T-cell (primary cell): ENCODE results near the gene FBXO22. TPM values are rescaled to one million over a fixed set of nuclear protein-coding genes. Genes with fewer than 3 reads are reported as not detected.
"Not testable (repeated sequence)": the region's sequence is repeated elsewhere in the genome, so short reads cannot be mapped to it uniquely, and the experiment has no call there.

ENCODE experiments used
- ATAC-seq, 4 experiments: fragments of 200-7000 bp in 3 of 4; fragments of 150-1000 bp in 1 of 4; cut with Tn5 transposase; replicated peaks in 1 of 4; 1 replicate in 3 of 4; 2 replicates in 1 of 4; pipeline ENCODE4 v1.10.0; 2021; ENCODE audit warnings: moderate library complexity in 3 of 4, mild to moderate bottlenecking in 2 of 4, moderate number of reproducible peaks in 1 of 4
- CTCF ChIA-PET, 2 donors: fragments of 300-600 bp; sonication (Branson Sonifier 250); formaldehyde crosslinking; loops; one replicate each; lab custom pipeline; 2022; ENCODE audit warnings: antibody characterized with exemption in 2 of 2; lab: Charles Lee
- POLR2A ChIA-PET, 2 donors: fragments of 300-600 bp; sonication (Branson Sonifier 250); formaldehyde crosslinking; loops; one replicate each; lab custom pipeline; 2022; ENCODE audit warnings: antibody characterized with exemption in 2 of 2; lab: Charles Lee
- DNase-seq, 35 experiments: peaks; one replicate each; pipeline versions ENCODE4 v3.0.0 to v3.0.0-alpha.2; 2013 to 2023
- H3K27ac ChIP-seq: one replicate; pipeline ENCODE4 v1.5.1; 2013; ENCODE audit warnings: low read length
- H3K27me3 ChIP-seq, 2 experiments: replicated peaks in 1 of 2; 1 replicate in 1 of 2; 2 replicates in 1 of 2; pipeline versions ENCODE4 v1.6.1 to v1.7.0; 2013; ENCODE audit warnings: low read length in 1 of 2, mixed read lengths in 1 of 2; ENCODE audit not compliant: control insufficient read depth in 2 of 2, insufficient read depth in 2 of 2; ENCODE audit errors: extremely low read depth in 1 of 2
- H3K36me3 ChIP-seq, 2 donors: 1 replicate in 1 of 2; 2 replicates in 1 of 2; pipeline versions ENCODE4 v1.6.1 to v1.7.0; 2013; ENCODE audit warnings: low read length in 1 of 2; ENCODE audit not compliant: control insufficient read depth in 2 of 2, insufficient read depth in 1 of 2; ENCODE audit errors: extremely low read depth in 1 of 2
- H3K4me1 ChIP-seq, 2 experiments: 1 replicate in 1 of 2; 2 replicates in 1 of 2; pipeline versions ENCODE4 v1.6.1 to v1.7.0; 2013; ENCODE audit warnings: low read length in 2 of 2, mixed read lengths in 1 of 2; ENCODE audit not compliant: insufficient read depth in 2 of 2, control insufficient read depth in 1 of 2; ENCODE audit errors: extremely low read depth in 1 of 2
- H3K4me3 ChIP-seq, 2 donors: 1 replicate in 1 of 2; 2 replicates in 1 of 2; pipeline versions ENCODE4 v1.5.1 to v1.7.0; 2013; ENCODE audit warnings: mild to moderate bottlenecking in 2 of 2, low read length in 1 of 2, moderate library complexity in 1 of 2; ENCODE audit not compliant: control insufficient read depth in 1 of 2; ENCODE audit errors: extremely low read depth in 1 of 2
- H3K9me3 ChIP-seq: 2 replicates; pipeline ENCODE4 v1.7.0; 2013
- H3K27ac Mint-ChIP-seq, 2 donors: one replicate each; pipeline ENCODE4 v1.8.0; 2020 to 2021; ENCODE audit warnings: mild to moderate bottlenecking in 2 of 2, mixed read lengths in 2 of 2
- H3K27me3 Mint-ChIP-seq, 2 donors: one replicate each; pipeline ENCODE4 v1.8.0; 2021 to 2022; ENCODE audit warnings: mixed read lengths in 2 of 2
- H3K36me3 Mint-ChIP-seq: one replicate; pipeline ENCODE4 v1.8.0; 2021; ENCODE audit warnings: mixed read lengths
- H3K4me1 Mint-ChIP-seq, 3 donors: one replicate each; pipeline ENCODE4 v1.8.0; 2020 to 2022; ENCODE audit warnings: mixed read lengths in 3 of 3, mild to moderate bottlenecking in 1 of 3
- H3K4me3 Mint-ChIP-seq, 3 donors: one replicate each; pipeline ENCODE4 v1.8.0; 2020 to 2022; ENCODE audit warnings: mild to moderate bottlenecking in 3 of 3, mixed read lengths in 3 of 3, moderate library complexity in 3 of 3
- H3K9me3 Mint-ChIP-seq, 3 donors: one replicate each; pipeline ENCODE4 v1.8.0; 2020 to 2022; ENCODE audit warnings: mixed read lengths in 3 of 3
- WGBS: methylation state at CpG from one replicate; pipeline ENCODE4 v1.1.5; 2013; ENCODE audit warnings: missing lambda C conversion rate; ENCODE audit not compliant: insufficient coverage; 5-methylcytosine and 5-hydroxymethylcytosine counted together
- total RNA-seq, 35 experiments: library from RNA in 6 of 35; stranded (reverse) in 6 of 35; fragments of 120-200 nt in 1 of 35; gene quantifications; one replicate each; pipeline versions ENCODE4 v1.2.1 to v1.2.4 and lab custom pipeline; 2013 to 2026

The FBXO22 gene
- total RNA-seq, 5 donors from 2014 or later (not counting 1 experiment from before 2014, with no cell fraction given): 9.9 to 26.1 (median 23.7) TPM

- H3K36me3 ChIP-seq: peaks cover 0 to 26% of the 10 kb centered on the region in 2 donors
- H3K4me3 Mint-ChIP-seq, H3K4me3 ChIP-seq, POLR2A ChIA-PET, H3K27ac ChIP-seq, CTCF ChIA-PET, DNase-seq, H3K4me1 ChIP-seq, H3K9me3 ChIP-seq, H3K27me3 Mint-ChIP-seq, H3K9me3 Mint-ChIP-seq, H3K27me3 ChIP-seq, ATAC-seq, H3K27ac Mint-ChIP-seq: not testable (repeated sequence)
- H3K4me1 Mint-ChIP-seq: peaks cover 37 to 48% (median 38%) of the 10 kb centered on the region in 3 donors
- H3K36me3 Mint-ChIP-seq: peaks cover 47% of the 10 kb centered on the region
- WGBS: no CpG with 5 or more reads among the region's 1 CpG
Observed at GRCh38 chr15:75866045-75866444, 37.6 kb upstream of the FBXO22 start.

GRCh38 chr15:75866916-75867315, 36.8 kb upstream of the FBXO22 start:
- Mint-ChIP-seq H3K36me3 (peaks cover 43% of the 10 kb centered on the region), H3K4me3 (no peak overlapping the region), H3K27ac (no peak overlapping the region), H3K4me1 (peaks cover 38 to 45% (median 41%) of the 10 kb centered on the region in 3 donors), H3K27me3 (no peaks in the 10 kb centered on the region), H3K9me3 (no peaks in the 10 kb centered on the region)
- ChIA-PET POLR2A (interaction anchor here in 1 of 2 donors (0.6 kb wide), 1 partner anchor 18 kb away, joined by 3 read pairs; no protein-coding TSS in a partner anchor), CTCF (no interaction called here)
- H3K4me3 ChIP-seq: no peak overlapping the region
- ATAC-seq (no peak), DNase-seq (no peak)
- no peaks in the 10 kb centered on the region for H3K27me3 ChIP-seq
- no peak overlapping the region for H3K27ac ChIP-seq
- H3K9me3 ChIP-seq: no peaks in the 10 kb centered on the region
- H3K36me3 ChIP-seq: peaks cover 0 to 23% of the 10 kb centered on the region in 2 donors
- H3K4me1 ChIP-seq: peaks cover 0 to 5% of the 10 kb centered on the region in 2 experiments

GRCh38 chr15:75867449-75867848, 36.2 kb upstream of the FBXO22 start:
- no peak overlapping the region for H3K4me3 Mint-ChIP-seq

GRCh38 chr15:75868019-75868418, 35.7 kb upstream of the FBXO22 start:
- Histone ChIP-seq H3K4me1 (peaks cover 0 to 5% of the 10 kb centered on the region in 2 experiments), H3K36me3 (peaks cover 0 to 23% of the 10 kb centered on the region in 2 donors), H3K9me3 (no peaks in the 10 kb centered on the region), H3K4me3 (no peak overlapping the region), H3K27ac (no peak overlapping the region), H3K27me3 (no peaks in the 10 kb centered on the region)
- ChIA-PET CTCF (no interaction called here), POLR2A (no interaction called here)
- Mint-ChIP-seq H3K27ac (no peak overlapping the region), H3K4me3 (no peak overlapping the region), H3K36me3 (peaks cover 39% of the 10 kb centered on the region), H3K4me1 (peaks cover 36 to 42% (median 41%) of the 10 kb centered on the region in 3 donors), H3K9me3 (no peaks in the 10 kb centered on the region), H3K27me3 (no peaks in the 10 kb centered on the region)
- DNase-seq: no peak
- no CpG with 5 or more reads among the region's 3 CpGs for WGBS
- ATAC-seq: no peak

More at GRCh38 chr15:75867449-75867848, 36.2 kb upstream of the FBXO22 start:
- Mint-ChIP-seq H3K27ac (no peak overlapping the region), H3K4me1 (peaks cover 39 to 45% (median 45%) of the 10 kb centered on the region in 3 donors), H3K36me3 (peaks cover 42% of the 10 kb centered on the region), H3K27me3 (no peaks in the 10 kb centered on the region), H3K9me3 (no peaks in the 10 kb centered on the region)
- no peak for ATAC-seq
- no peak overlapping the region for H3K4me3 ChIP-seq
- ChIA-PET POLR2A (interaction anchor here in 1 of 2 donors (0.6 kb wide), 1 partner anchor 19 kb away, joined by 3 read pairs; no protein-coding TSS in a partner anchor), CTCF (no interaction called here)
- H3K36me3 ChIP-seq: peaks cover 0 to 23% of the 10 kb centered on the region in 2 donors
- WGBS: 79% methylated on average over 2 of the region's 4 CpGs
- no peak for DNase-seq
- H3K4me1 ChIP-seq: peaks cover 0 to 5% of the 10 kb centered on the region in 2 experiments
- no peaks in the 10 kb centered on the region for H3K27me3 ChIP-seq
- no peaks in the 10 kb centered on the region for H3K9me3 ChIP-seq
- H3K27ac ChIP-seq: no peak overlapping the region

GRCh38 chr15:75869446-75869845, 34.2 kb upstream of the FBXO22 start:
- POLR2A ChIA-PET: no interaction called here
- H3K27ac Mint-ChIP-seq: no peak overlapping the region
- peaks cover 44% of the 10 kb centered on the region for H3K36me3 Mint-ChIP-seq
- no peaks in the 10 kb centered on the region for H3K9me3 ChIP-seq
- H3K36me3 ChIP-seq: peaks cover 0 to 30% of the 10 kb centered on the region in 2 donors
- no peak overlapping the region for H3K27ac ChIP-seq
- peaks cover 27 to 41% (median 29%) of the 10 kb centered on the region in 3 donors for H3K4me1 Mint-ChIP-seq
- ATAC-seq: no peak
- CTCF ChIA-PET: interaction anchor here in 1 of 2 donors (0.5 kb wide), 1 partner anchor 131 kb away, joined by 3 read pairs; no protein-coding TSS in a partner anchor
- H3K4me3 ChIP-seq: no peak overlapping the region
- H3K4me3 Mint-ChIP-seq: no peak overlapping the region
- H3K27me3 Mint-ChIP-seq: no peaks in the 10 kb centered on the region
- DNase-seq: no peak
- H3K27me3 ChIP-seq: no peaks in the 10 kb centered on the region
- no peaks in the 10 kb centered on the region for H3K9me3 Mint-ChIP-seq
- H3K4me1 ChIP-seq: peaks cover 0 to 2% of the 10 kb centered on the region in 2 experiments

- H3K4me3 Mint-ChIP-seq, H3K4me3 ChIP-seq, H3K4me1 ChIP-seq, POLR2A ChIA-PET, H3K27ac ChIP-seq, H3K9me3 Mint-ChIP-seq, H3K9me3 ChIP-seq, H3K27ac Mint-ChIP-seq, ATAC-seq, H3K27me3 ChIP-seq, DNase-seq, CTCF ChIA-PET, H3K27me3 Mint-ChIP-seq: not testable (repeated sequence)
- H3K36me3 ChIP-seq: peaks cover 0 to 40% of the 10 kb centered on the region in 2 donors
- Mint-ChIP-seq H3K36me3 (peaks cover 50% of the 10 kb centered on the region), H3K4me1 (peaks cover 16 to 23% (median 19%) of the 10 kb centered on the region in 3 donors)
- WGBS: 89% methylated on average over 1 of the region's 1 CpG
Observed at GRCh38 chr15:75871589-75871988, 32.1 kb upstream of the FBXO22 start.
